CD4-positive, alpha-beta T cell treated with Interferon gamma for 1 hour (primary cell): Measurements from ENCODE around the gene FHAD1.

Source experiments
- DNase-seq: peaks from one replicate; pipeline ENCODE4 v3.0.0-alpha.2; 2020

The FHAD1 gene

DNA sequence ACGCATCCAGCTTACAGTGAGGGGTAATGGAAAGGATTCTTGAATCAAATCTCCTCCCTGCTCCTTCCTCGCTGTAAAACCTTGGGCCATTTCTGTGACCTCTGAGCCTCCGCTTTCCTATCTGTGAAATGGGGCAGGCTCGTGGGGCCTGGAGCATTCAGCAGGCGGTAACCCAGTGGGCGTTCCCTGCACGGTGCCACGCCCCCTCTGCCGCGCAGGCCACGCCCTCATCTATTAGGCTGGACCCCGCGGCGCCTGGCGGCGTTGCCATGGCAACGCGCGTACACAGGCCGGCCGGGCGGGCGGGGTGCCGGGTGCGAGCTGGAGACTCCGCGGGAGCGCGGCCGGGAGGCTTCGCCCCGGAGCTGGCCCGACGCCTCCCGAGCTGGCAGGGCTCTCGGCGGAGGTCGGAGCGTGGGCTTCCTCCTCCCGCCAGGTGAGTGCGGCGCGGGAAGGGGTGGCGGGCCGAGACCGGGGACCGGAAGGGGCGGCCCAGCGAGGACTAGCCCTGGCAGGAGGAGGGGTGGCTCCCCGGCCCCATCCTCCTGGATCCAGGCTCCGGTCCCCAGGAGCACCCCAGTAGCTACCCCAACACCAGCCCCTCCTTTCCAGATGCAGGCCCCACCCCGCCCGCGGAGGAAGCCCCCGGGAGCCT, at the start of gene FHAD1:
TSS of gene FHAD1 (plus strand) at position 264 of the 655 bp plus-strand sequence. CDS start 4,562 bp downstream, outside the sequence.
- peak; percentile 67 for DNase-seq

DNA sequence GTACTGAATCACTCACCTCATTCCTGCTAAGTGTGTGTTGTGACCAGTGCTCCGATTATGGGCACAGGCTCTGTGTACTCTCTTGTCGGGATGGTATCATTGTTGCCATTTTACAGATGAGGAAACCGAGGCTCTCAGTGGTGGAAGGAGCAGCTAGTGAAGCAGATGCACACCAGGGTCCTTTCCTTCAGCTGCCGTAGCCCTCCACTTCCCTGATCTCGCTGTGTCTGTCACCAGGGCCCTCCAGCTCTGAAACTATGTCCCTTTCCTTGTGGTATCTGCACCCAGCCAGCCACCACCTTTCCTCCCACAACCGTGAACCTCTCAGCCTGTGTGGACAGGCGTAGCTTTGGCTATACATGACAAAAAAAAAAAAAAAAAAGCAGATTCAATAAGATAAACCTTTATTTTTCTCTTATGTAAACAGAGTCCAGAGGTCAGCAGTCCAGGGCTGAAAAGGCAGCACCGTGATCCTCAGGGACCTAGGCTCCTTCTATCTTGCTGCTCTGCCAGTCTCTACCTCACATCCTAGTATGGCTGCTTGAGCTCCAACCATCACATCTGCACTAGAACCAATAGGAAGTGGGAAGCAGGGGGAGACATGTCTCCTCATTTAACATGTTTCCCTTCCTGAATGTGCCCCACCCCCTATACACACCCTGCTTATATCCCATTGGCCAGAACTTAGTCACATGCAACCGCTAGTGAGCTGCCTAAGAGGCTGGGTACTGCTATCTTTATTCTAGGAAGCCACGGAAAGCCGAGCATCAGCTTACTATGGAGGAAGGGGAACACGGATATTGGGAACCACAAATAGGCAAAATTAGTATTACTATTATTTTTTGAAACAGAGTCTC, 49.2 kb upstream of the FHAD1 start:
- DNase-seq = no peak

DNA sequence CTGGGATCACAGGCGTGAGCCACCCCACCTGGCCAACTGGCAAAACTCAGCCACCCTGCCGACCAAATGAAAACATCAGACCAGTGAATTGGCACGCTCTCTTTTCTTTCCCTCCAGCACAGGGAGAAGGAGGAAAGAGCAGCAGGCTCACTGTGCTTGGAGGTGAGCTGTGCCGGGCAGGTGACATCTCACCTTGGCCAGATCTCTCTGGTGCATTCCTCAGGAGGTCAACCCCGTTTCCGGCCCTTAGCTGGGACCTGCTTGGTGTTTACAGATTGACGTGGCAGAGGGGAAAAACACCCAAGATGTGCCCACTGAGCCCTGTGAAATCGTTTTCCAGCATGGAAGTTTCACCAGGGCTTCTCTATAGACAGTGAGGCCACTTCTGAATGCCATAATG, 48.3 kb upstream of the FHAD1 start:
- DNase-seq = no peak

DNA sequence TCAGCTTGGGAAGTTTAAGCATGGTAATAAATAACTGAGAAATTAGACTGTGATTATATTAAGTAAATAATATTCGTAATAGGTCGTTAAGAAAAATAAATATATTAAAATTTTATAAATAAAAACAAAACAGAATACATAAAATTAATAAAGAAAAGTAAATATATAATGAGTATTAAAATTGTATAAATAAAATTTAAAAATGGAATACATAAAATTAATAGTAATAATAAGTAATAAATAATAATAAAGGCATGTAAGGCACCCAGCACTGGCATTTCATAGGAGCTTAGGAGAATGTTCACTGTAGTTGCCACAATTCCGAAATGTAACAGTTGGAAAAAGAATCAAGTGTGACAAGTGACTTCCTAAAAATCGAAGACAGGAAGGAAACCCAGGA, 45.8 kb upstream of the FHAD1 start:
- no peak for DNase-seq

DNA sequence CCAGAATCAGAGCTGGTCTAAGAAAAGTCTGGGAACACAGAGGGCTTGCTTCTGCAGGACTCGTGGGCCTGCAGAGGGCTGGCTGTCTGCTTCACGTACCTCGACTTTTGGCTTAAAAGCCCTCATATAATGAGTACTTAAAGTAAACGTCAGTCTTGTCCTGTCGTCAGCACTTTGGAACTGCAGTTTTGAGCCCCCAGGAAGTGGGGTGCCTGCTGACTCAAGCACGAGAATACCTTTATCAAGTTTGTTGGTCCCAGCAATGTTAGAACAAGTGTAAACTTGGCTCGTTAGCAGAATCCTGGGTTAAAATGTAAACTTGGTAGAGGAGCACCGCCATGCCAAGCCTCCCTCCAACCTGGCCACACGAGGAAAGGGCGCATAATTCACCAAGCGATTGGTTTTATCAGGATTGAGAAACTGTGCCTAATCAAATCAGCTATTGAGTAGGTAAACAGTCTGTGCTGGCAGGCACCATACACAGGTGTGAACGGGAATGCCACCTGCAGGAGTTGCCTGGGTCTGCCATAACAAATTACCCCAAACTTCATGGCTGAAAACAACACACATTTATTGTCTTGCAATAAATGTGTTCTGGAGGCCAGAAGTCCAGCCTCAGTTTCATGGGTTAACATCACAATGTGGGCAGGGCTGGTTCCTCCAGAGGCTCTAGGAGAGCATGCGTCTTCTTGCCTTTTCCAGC, 45.0 kb upstream of the FHAD1 start:
- no peak for DNase-seq

DNA sequence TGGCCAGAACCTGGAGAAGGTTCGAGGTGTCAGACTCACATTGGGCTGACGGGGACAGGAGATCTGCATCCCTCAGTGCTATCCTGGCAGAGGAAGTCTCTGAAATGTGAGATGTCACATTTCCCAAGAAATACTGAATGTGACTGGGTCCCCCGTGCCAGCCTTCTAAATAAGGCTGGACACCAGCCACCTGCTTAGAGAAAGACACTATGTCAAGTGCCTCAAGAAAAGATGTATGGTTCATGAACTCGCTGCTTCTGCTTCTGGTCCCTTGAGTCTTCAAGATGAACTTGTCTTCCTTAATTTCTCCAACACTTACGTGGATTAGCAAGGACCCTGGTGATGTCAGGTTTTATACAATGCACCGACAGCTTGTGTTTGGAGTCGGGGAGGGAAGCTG, 42.1 kb upstream of the FHAD1 start:
- no peak for DNase-seq

DNA sequence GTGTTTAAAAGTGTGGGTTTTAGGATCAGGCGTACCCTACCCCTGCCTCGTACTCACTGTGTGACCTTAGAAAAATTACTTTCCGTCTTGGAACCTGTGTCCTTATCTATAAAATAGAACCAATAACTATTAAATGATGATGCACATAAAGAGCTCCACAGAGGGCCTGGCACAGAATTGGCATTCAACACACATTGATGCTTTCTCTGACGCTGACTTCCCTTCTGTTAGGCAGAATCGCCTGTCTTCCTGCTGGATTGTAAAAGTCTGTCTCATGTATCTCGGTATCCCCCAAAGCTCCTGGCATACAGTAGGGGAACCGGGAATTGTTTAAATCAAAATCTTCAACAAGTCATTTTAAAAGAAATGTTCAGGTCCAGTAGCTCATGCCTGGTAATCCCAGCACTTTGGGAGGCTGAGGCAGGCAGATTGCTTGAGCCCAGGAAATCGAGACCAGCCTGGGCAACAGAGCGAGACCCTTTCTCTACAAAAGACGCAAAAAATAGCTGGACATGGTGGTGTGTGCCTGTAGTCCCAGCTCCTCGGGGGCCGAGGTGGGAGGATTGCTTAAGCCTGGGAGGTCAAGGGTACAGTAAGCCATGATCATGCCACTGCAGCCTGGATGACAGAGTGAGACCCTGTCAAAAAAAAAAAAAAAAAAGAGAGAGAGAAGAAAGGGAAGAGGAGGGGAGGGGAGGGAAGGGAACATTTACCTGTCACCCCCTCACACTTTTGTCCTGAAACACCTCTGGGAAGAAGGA, 41.3 kb upstream of the FHAD1 start:
- no peak for DNase-seq

DNA sequence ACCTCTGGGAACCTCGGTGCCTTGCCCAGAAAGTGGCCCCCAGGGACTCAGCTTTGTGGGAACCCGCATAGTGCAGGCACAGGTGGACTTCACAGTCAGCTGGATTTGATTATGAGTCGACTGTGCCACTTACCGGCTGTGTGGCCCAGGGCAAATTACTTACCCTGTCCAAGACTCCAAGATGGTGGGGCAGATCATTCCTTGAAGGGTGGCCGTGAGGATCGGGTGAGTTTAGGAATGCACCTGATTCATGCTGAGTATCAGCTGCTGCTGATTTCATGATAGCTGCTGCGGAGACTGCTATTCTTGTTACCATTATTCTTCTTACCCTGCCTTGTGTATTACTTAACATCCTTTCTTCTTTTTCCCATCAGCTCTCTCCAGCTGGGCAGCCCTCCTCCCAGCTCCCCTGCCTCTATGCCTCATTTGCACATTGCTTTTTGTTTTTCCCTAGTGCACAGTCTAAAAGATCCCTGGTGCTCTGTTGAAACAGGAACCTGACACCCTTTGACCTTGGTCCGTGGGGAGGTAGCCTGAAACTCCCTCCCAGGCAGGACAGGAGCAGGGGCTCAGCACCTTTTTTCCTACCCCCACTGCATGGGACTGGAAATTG, 40.5 kb upstream of the FHAD1 start:
- no peak for DNase-seq

DNA sequence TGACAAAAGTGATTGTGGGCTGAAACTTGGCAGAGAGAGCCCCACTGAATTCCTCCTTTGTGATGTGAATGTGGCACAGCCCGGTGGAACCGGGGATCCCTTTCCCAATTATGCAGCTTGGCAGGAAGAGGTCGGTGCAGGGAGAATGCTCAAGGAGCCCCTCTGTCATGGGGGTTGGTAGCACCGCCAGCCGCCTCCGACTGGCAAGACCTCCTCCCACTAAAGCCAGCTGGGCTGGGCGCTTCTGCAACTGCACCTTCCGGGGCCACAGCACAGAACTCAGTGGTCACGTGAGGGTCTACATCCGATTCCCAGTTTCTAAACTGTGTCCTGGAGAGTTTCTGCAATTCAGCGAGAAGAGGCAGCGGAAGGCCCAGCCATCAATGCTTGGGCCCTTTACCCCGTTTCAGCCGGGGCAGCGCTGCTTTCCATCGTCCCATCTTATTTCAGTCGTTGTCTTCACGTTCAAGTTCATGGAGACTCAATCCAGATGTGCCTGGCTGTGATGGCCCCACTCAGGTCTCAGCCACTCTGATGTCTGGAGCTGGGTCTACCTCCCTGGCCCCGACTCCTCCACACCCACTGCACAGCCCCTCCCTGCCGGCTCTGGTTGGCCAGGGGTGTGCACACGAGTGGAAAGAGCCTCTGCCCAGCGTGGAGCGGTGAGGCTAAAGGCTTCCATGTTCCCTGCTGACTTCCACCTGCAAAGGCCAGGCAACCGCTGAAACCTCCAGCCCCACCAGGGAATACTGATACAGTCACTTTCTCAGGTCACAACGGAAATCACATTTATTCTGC, 39.8 kb upstream of the FHAD1 start:
- no peak for DNase-seq

DNA sequence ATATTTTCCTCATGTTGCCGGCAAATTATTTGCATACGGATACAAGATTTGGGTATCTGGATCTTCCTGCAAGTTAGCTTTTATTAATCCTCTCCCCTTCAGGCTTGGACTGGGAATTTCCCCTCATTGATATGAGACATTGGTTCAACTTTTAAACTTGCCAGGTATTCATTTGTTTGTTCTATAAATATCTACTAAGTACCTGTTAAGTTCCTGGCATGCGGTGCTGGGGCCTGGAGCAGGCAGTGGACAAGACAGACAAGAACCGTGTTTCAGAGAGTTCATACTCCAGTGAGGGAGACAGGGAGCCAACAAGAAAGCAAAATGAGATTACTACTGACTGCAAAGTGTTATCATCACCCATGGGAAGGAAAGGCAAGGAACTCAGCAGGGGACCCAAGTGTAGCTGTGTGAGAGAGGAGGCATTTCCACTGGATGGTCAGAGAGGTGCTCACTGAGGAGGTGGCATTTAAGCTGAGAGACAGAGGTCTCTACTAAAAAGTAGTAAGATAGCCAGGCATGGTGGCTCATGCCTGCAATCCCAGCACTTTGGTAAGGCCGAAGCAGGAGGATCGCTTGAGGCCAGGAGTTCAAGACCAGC, 39.1 kb upstream of the FHAD1 start:
- no peak for DNase-seq

DNA sequence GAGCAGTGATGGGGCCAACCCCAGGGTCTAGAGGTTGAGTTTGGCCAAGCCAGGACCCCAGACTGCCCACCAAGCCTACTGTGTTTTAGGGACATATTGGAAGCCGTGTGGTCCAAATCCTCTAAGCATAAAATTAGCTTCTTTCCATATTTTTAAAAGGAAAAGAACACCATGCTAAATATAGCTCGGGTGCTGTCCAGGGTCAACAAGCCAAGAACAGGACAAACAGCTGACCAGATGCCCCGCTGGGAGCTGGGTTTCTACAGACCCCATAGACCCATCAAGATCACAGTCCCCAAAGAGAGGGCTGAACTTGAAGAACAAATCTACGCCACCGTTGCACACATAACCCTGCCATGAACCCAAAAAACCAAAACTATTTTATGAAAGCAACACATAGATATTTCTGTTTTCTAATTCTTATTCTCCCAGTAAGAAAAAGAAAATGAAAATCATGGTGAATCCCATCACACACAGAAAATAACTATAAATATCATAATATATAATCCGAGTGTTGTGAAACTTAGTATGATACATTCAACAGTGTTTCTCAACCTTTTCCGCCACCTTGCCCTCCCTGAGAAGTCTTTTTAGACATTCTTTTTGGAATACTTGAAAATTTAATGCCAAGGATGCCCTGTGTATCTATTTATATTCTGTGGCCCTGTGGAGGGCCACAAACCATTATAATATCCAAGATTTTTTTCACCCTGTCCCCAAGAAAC, 36.2 kb upstream of the FHAD1 start:
- no peak for DNase-seq

DNA sequence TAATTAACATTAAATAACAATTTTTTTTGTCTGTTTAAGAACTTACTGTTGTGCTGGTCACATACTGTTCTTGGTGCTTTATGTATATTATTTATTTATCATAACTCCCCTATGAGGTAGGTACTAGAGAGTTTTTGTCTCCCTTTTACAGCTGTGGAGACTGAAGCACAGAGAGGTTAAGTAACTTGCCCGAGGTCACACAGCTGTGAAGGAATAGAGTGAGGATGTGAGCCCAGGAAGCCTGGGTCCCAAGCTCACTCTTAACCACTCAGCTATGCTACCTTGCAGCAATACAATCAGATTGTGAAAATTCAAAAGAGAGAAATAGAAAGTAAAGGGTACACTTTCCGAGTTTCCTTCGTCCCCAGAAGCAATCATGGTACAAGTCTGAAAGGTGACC, 35.6 kb upstream of the FHAD1 start:
- DNase-seq = no peak

DNA sequence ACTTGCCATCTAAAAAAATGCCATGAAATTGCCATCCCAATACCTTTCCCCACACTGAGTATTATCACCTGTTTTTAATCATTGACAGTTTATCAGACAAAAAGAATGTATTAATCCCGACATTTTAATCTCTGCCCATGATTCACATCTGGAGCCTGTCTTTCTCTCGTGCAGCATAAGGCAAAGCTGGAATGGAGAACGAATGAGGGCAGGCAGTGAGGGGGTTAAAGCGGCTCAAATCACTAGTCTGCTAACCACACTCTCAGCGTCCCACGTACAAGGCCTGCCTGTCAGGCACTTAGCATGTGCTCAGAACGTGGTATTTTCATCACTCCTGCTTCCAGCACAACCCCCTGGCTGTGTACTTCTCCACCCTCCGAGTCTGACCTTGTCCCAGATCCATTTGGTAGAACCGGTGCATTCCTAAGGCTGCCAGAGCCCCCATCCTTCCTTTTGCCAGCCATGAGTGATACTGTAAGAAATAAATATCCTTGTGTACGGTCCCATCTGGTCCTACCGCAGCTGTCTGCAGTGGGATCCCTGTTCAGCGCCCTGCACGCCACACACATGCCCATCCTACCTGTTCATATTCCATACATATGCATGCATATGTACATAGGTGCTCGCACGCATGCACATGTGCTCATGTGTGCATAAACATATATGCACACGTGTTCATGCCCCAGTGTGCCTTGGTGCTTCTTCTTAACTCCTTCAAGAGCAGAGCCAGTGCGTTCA, 34.6 kb upstream of the FHAD1 start:
- no peak for DNase-seq

DNA sequence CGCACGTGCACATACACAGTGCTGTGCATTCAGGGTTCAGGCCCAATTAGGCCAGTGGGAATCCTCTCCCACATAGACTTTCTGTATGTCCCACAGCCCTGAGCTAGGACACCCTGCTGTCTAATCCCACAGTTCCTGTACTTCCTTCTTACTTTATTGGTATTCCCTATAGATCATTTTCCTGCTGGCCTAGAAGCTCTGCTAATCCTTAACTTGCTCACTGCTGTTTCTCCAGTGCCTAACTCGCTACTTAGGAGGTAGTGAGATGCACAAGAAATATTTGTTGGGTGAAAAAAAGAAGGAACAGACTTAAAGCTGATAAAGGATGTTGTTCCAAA, 34.1 kb upstream of the FHAD1 start:
- no peak for DNase-seq

DNA sequence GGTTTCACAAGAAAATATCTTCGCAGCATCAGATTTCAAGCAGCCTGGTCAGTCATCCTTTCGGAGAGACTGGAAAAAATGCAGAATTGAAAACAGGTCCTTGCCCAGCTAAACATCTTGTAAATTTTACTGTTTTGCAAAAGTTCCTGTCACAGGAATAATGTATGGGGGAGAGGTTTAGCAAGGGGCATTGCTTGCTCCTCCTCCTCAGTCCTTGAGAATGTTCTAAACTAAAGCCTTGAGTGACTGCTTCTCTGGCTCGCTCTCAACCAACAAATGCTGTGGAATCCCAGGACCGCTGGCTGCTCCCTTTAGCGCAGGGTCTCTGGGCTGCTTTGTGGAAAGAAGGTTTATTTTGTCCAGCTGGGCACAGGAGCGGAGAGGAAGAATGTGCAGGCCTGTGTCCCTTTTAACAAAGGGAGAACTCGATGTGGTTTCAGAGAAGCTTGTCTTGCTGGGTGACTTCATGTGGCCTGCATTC, 33.6 kb upstream of the FHAD1 start:
- no peak for DNase-seq

DNA sequence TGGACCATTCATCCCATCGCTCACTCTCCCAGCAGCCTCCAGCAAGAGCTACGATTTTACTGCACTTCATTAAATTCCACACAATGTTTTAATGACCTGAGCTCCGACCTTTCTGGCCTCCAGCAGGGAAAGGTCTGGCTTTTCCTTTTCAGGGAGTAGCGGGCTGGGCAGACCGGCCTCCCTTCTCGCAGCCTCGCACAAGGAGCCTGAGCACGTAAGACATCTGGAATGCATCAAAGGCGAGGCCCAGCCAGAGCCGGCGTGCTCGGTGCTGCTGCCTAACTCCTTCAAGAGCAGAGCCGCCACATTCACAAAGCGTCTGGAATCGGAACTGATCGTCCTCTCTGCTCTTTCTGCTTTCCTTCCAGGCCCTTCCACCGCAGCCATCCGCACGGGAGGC, 32.5 kb upstream of the FHAD1 start:
- no peak for DNase-seq

DNA sequence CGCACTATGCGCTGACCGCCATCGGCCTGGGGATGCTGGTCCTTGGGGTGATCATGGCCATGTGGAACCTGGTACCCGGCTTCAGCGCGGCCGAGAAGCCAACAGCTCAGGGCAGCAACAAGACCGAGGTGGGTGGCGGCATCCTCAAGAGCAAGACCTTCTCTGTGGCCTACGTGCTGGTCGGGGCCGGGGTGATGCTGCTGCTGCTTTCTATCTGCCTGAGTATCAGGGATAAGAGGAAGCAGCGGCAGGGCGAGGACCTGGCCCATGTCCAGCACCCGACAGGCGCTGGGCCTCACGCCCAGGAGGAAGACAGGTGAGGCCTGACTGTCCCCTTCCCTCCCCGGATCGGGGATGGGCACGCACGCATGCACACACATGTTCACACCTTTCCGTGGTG, 31.9 kb upstream of the FHAD1 start:
- no peak for DNase-seq

DNA sequence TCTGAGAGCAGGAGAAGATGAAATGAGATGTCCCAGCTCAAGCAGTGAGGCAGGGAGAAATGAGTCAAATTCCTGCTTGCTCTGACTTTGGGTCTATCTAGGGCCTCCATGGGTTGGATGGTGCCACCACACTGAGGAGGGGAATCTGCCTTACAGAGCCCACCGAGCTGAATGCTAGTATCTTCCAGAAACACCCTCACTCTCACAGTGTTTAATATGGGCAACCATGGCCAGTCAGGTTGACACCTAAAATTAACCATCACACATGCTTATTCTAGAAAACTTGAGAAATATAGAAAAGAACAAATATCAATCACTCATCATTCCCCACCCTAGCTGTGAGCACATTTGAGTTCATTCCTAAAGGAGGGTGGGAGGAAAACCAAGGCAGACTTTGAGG, 29.4 kb upstream of the FHAD1 start:
- no peak for DNase-seq

DNA sequence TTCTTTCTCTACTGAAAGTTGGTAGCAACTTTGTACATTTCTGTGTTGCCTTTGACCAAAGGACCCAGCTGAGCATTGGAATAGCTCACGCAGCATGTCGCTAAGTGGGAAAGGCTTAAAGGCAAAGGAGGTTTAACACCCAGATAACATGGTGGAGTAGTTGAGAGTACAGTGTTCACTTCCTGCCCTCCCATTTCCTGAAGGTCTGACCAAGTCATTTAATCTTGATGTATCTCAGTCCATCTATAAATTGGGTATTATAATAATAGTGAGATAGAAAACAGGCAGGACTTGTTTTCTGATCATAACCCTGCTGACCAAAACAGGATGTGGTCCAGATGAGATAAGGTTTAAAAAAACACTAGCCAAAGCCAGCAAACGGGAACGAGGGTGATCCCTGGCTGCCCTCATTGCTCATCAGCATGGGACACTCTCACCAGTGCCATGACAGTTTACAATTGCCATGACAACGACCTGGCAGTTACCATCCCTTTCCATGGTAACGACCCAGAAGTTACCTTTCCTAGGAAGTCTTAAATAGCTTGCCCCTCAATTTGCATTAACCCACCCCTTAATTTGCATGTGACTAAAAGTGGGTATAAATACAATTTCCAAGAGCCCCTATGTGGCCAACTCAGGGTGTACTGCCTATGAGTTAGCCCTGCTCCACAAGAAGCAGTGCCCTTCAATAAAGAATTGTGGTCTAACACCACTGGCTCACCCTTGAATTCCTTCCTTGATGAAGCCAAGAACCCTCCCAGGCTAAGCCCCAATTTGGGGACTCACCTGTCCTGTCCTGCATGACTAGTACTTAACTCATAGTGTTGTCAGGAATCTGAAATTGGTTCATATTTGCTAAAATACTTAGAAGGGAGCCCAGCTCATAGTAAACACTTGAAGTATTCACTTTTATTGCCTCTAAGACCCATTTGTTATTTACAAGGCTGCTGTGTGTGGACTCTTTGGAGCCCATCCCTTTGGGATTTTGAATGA, 28.4 kb upstream of the FHAD1 start:
- DNase-seq = peak; percentile 14
